Measurements from ENCODE around the gene SLC26A3.

DNA sequence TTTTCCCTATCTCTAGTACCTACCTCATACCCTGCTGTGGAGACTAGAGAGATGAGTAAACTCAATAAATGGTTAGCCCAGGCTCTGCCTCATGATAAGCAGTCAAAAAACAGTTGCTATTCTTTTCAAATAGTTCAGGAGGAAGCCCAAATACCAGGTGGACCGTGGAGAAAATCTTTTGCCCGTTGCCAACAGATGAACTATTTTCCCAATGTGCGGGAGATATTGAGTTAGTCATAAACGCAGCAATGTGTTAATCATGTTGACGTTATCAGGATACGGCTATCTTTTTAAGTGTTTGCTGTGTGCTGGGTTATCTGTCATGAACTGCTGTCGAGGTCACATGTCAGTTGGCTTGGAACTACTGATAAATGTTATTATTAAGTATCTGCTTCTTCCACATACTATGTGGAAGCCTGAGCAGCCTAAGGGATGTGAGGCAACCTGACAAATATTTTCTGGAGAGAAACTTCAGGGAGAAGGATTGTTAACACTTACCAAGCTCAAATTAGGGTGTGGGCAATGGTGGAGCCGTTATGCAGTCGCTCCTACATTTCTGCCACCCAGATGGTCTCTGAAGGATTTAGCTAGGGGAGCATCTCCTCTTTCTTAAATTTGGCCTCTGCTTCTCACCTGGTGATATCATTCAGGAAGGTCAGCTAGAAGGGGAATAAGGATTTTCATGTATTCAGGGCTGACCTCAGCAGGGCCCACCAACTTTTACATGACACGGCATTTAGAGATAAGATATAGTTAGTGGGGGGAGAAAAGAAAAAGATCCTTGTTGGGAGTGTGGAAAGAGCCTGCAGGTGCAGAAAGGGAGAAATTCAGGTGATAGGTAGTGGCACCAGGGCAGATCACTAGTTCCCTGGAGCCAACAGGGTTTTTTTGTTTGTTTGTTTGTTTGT lies 33.5 kb upstream of the SLC26A3 start:
- TF ChIP-seq, protein P1, sequence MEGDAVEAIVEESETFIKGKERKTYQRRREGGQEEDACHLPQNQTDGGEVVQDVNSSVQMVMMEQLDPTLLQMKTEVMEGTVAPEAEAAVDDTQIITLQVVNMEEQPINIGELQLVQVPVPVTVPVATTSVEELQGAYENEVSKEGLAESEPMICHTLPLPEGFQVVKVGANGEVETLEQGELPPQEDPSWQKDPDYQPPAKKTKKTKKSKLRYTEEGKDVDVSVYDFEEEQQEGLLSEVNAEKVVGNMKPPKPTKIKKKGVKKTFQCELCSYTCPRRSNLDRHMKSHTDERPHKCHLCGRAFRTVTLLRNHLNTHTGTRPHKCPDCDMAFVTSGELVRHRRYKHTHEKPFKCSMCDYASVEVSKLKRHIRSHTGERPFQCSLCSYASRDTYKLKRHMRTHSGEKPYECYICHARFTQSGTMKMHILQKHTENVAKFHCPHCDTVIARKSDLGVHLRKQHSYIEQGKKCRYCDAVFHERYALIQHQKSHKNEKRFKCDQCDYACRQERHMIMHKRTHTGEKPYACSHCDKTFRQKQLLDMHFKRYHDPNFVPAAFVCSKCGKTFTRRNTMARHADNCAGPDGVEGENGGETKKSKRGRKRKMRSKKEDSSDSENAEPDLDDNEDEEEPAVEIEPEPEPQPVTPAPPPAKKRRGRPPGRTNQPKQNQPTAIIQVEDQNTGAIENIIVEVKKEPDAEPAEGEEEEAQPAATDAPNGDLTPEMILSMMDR (IDR thresholded peaks at IDR 0.05; ENCODE audit: borderline replicate concordance, extremely low read depth, low read length, poor library complexity, severe bottlenecking): no peak
- TF ChIP-seq EZH2 (IDR thresholded peaks at IDR 0.05; ENCODE audit: borderline replicate concordance, low read depth, low read length, severe bottlenecking): no peak

All from DND-41 (cell line).